Uterus (tissue), 4 donors: ENCODE measurements around the gene RICTOR. TPM values are rescaled to one million over a fixed set of nuclear protein-coding genes. Genes with fewer than 3 reads are reported as not detected.

ENCODE experiments used
- DNase-seq, 2 donors: peaks; one replicate each; pipeline ENCODE4 v3.0.0-alpha.2; 2019 to 2020
- H3K27ac ChIP-seq, 2 donors: fragments of 200-600 bp; sonication (generic); 1 replicate in 1 of 2; 2 replicates in 1 of 2; pipeline ENCODE4 v1.5.1; 2016 to 2018
- H3K27me3 ChIP-seq, 2 donors: fragments of 200-600 bp; sonication (generic); one replicate each; pipeline ENCODE4 v1.5.1; 2018 to 2019; ENCODE audit warnings: control low read depth in 1 of 2
- H3K36me3 ChIP-seq, 2 donors: fragments of 200-600 bp; sonication (generic); one replicate each; pipeline ENCODE4 v1.5.1; 2019; ENCODE audit warnings: control low read depth in 1 of 2
- H3K4me1 ChIP-seq, 2 donors: fragments of 200-600 bp; sonication (generic); one replicate each; pipeline ENCODE4 v1.5.1; 2018 to 2019; ENCODE audit warnings: control low read depth in 1 of 2
- H3K4me3 ChIP-seq, 2 donors: fragments of 200-600 bp; sonication (generic); 1 replicate in 1 of 2; 2 replicates in 1 of 2; pipeline ENCODE4 v1.5.1; 2018 to 2019; ENCODE audit warnings: mild to moderate bottlenecking in 1 of 2
- H3K9me3 ChIP-seq, 2 donors: fragments of 200-600 bp; sonication (generic); one replicate each; pipeline ENCODE4 v1.5.1; 2019; ENCODE audit warnings: control low read depth in 1 of 2
- POLR2A ChIP-seq, 2 donors: fragments of 450-650 bp; IDR thresholded peaks; one replicate each; pipeline ENCODE4 v1.6.1; 2016; ENCODE audit warnings: antibody characterized with exemption in 2 of 2, mild to moderate bottlenecking in 1 of 2, moderate library complexity in 1 of 2
- intact Hi-C: fragments of 100-400 bp; cut with DNase I; formaldehyde crosslinking; loops from one replicate; pipeline ENCODE4 v1.15.1; 2023; ENCODE audit warnings: low total_unique reads
- total RNA-seq, 4 donors: library from RNA; depleted of rRNA in 3 of 4; stranded (reverse); fragments of >200 nt in 3 of 4; gene quantifications; one replicate each; pipeline versions ENCODE4 v1.1.0 to v1.2.4, GENCODE V29; 2014 to 2023
- TF ChIP-seq, protein P1 (sequence below), 4 experiments: fragments of 200-600 bp in 2 of 4; fragments of 450-650 bp in 2 of 4; sonication (generic) in 2 of 4; IDR thresholded peaks; one replicate each; pipeline ENCODE4 v1.5.1; 2016 to 2019; ENCODE audit warnings: antibody characterized with exemption in 4 of 4, mild to moderate bottlenecking in 2 of 4, moderate library complexity in 1 of 4
- donor health status: DM: yes; HTN: yes; CAD: no.

RICTOR gene
- total RNA-seq, 4 donors from 2014 or later, result 50.6 to 79.4 (median 70.6) TPM

GRCh38 chr5:39064450-39064849 is 9.7 kb downstream of the RICTOR start:
- H3K4me3 ChIP-seq, result no peak overlapping the region
- peaks cover 0 to 8% of the 10 kb centered on the region in 2 donors for H3K4me1 ChIP-seq
- intact Hi-C loops, result no loop called here
- no peak overlapping the region for H3K27ac ChIP-seq
- H3K36me3 ChIP-seq, result no peaks in the 10 kb centered on the region
- TF ChIP-seq, protein P1, sequence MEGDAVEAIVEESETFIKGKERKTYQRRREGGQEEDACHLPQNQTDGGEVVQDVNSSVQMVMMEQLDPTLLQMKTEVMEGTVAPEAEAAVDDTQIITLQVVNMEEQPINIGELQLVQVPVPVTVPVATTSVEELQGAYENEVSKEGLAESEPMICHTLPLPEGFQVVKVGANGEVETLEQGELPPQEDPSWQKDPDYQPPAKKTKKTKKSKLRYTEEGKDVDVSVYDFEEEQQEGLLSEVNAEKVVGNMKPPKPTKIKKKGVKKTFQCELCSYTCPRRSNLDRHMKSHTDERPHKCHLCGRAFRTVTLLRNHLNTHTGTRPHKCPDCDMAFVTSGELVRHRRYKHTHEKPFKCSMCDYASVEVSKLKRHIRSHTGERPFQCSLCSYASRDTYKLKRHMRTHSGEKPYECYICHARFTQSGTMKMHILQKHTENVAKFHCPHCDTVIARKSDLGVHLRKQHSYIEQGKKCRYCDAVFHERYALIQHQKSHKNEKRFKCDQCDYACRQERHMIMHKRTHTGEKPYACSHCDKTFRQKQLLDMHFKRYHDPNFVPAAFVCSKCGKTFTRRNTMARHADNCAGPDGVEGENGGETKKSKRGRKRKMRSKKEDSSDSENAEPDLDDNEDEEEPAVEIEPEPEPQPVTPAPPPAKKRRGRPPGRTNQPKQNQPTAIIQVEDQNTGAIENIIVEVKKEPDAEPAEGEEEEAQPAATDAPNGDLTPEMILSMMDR (IDR thresholded peaks at IDR 0.05), result no peak
- TF ChIP-seq POLR2A (IDR thresholded peaks at IDR 0.05), result no peak
- no peaks in the 10 kb centered on the region for H3K27me3 ChIP-seq
- H3K9me3 ChIP-seq, result no peaks in the 10 kb centered on the region
- DNase-seq, result no peak

- intact Hi-C loops, result no loop called here
- H3K27ac ChIP-seq, result peak overlapping the region in 1 of 2 donors; percentile 0
- no peaks in the 10 kb centered on the region for H3K27me3 ChIP-seq
- no peak overlapping the region for H3K4me3 ChIP-seq
- no peaks in the 10 kb centered on the region for H3K36me3 ChIP-seq
- H3K4me1 ChIP-seq, result peaks cover 0 to 8% of the 10 kb centered on the region in 2 donors
- no peak for DNase-seq
- TF ChIP-seq POLR2A (IDR thresholded peaks at IDR 0.05), result no peak
- TF ChIP-seq, protein P1 (IDR thresholded peaks at IDR 0.05), result peak in 1 of 4 experiments; percentile 11
- H3K9me3 ChIP-seq, result no peaks in the 10 kb centered on the region
Measured at GRCh38 chr5:39063037-39063436, 11.2 kb downstream of the RICTOR start.

GRCh38 chr5:39062530-39062929 is 11.7 kb downstream of the RICTOR start:
- peaks cover 0 to 8% of the 10 kb centered on the region in 2 donors for H3K4me1 ChIP-seq
- TF ChIP-seq POLR2A (IDR thresholded peaks at IDR 0.05), result no peak
- TF ChIP-seq, protein P1 (IDR thresholded peaks at IDR 0.05), result no peak
- H3K27ac ChIP-seq, result peak overlapping the region; percentile 0 to 17
- no peaks in the 10 kb centered on the region for H3K36me3 ChIP-seq
- H3K9me3 ChIP-seq, result no peaks in the 10 kb centered on the region
- H3K27me3 ChIP-seq, result no peaks in the 10 kb centered on the region
- intact Hi-C loops, result no loop called here
- no peak for DNase-seq
- H3K4me3 ChIP-seq, result no peak overlapping the region

GRCh38 chr5:39062104-39062503 is 12.1 kb downstream of the RICTOR start:
- Histone ChIP-seq H3K4me1 (peaks cover 0 to 8% of the 10 kb centered on the region in 2 donors), H3K9me3 (no peaks in the 10 kb centered on the region), H3K27me3 (no peaks in the 10 kb centered on the region), H3K27ac (peak overlapping the region in 1 of 2 donors; percentile 0), H3K36me3 (no peaks in the 10 kb centered on the region), H3K4me3 (no peak overlapping the region)
- no peak for DNase-seq
- TF ChIP-seq, protein P1 (IDR thresholded peaks at IDR 0.05), result no peak
- TF ChIP-seq POLR2A (IDR thresholded peaks at IDR 0.05), result no peak
- intact Hi-C loops, result no loop called here

GRCh38 chr5:39059064-39059463 is 15.1 kb downstream of the RICTOR start:
- TF ChIP-seq POLR2A (IDR thresholded peaks at IDR 0.05), result no peak
- Histone ChIP-seq H3K4me1 (peaks cover 0 to 8% of the 10 kb centered on the region in 2 donors), H3K9me3 (no peaks in the 10 kb centered on the region), H3K4me3 (no peak overlapping the region), H3K27me3 (no peaks in the 10 kb centered on the region), H3K36me3 (no peaks in the 10 kb centered on the region), H3K27ac (peak overlapping the region in 1 of 2 donors; percentile 14)
- intact Hi-C loops, result no loop called here
- DNase-seq, result no peak
